BJ (cell line): ENCODE data around the gene HDAC9. TPM values are rescaled to one million over a fixed set of nuclear protein-coding genes. Genes with fewer than 3 reads are reported as not detected.

Experiments used
- CTCF ChIA-PET: fragments of 350-600 bp; formaldehyde crosslinking; extraction: SDS; loops from one replicate; lab custom pipeline; 2021; ENCODE audit warnings: antibody characterized with exemption, inconsistent platforms; lab: Yijun Ruan, JAX
- POLR2A ChIA-PET: fragments of 300-600 bp; sonication (Branson Sonifier 250); formaldehyde crosslinking; extraction: SDS; loops from one replicate; lab custom pipeline; 2021; ENCODE audit warnings: antibody characterized with exemption; lab: Charles Lee
- DNase-seq: peaks from one replicate; pipeline ENCODE4 v3.0.0-alpha.2; 2011; ENCODE audit warnings: low read depth
- H3K27me3 ChIP-seq: 2 replicates; pipeline ENCODE4 v1.6.0; 2011; ENCODE audit warnings: low read length; ENCODE audit not compliant: control insufficient read depth, insufficient read depth
- H3K36me3 ChIP-seq: 2 replicates; pipeline ENCODE4 v1.5.1; 2011; ENCODE audit warnings: low read length; ENCODE audit not compliant: control insufficient read depth, insufficient read depth
- H3K4me3 ChIP-seq: 2 replicates; pipeline ENCODE4 v1.5.1; 2011; ENCODE audit warnings: low read depth, mild to moderate bottlenecking, control low read depth, low read length
- CTCF ChIP-seq: IDR thresholded peaks from 2 replicates; pipeline ENCODE4 v1.5.1; 2011; ENCODE audit warnings: low read depth, mild to moderate bottlenecking, control low read depth, inconsistent platforms, low read length, moderate library complexity; ENCODE audit not compliant: insufficient read depth
- polyA plus RNA-seq: library from polyadenylated mRNA; depleted of rRNA; stranded (reverse); fragments of >200 nt; gene quantifications from 2 replicates; pipeline ENCODE4 v1.2.3, GENCODE V29; 2011

Gene HDAC9
- polyA plus RNA-seq, 1 experiment: 14.7 TPM

- no peak for TF ChIP-seq CTCF
- Histone ChIP-seq H3K36me3 (no peaks in the 10 kb centered on the region), H3K4me3 (no peak overlapping the region), H3K27me3 (no peaks in the 10 kb centered on the region)
- POLR2A ChIA-PET: no interaction called here
- CTCF ChIA-PET: no interaction called here
- DNase-seq: no peak
These were observed 5.9 kb upstream of the HDAC9 start for GRCh38 chr7:18489624-18490023.

- ChIA-PET POLR2A (no interaction called here), CTCF (no interaction called here)
- H3K4me3 ChIP-seq: no peak overlapping the region
- TF ChIP-seq CTCF: no peak
- DNase-seq: no peak
- no peaks in the 10 kb centered on the region for H3K36me3 ChIP-seq
- H3K27me3 ChIP-seq: no peaks in the 10 kb centered on the region
These were observed 3.7 kb upstream of the HDAC9 start for GRCh38 chr7:18491871-18492270.

- TF ChIP-seq CTCF: no peak
- no peak for DNase-seq
- no peaks in the 10 kb centered on the region for H3K36me3 ChIP-seq
- POLR2A ChIA-PET: no interaction called here
- H3K27me3 ChIP-seq: no peaks in the 10 kb centered on the region
- H3K4me3 ChIP-seq: no peak overlapping the region
- CTCF ChIA-PET: interaction anchor here (1.1 to 3.6 kb wide), 5 partner anchors 9 to 142 kb away, joined by 3 to 9 read pairs (median 8); no protein-coding TSS in a partner anchor
These were observed 1.1 kb upstream of the HDAC9 start for GRCh38 chr7:18494406-18494805.

GRCh38 chr7:18494821-18495408, 634 bp upstream of the HDAC9 start:
- DNase-seq: peak; percentile 36
- CTCF ChIA-PET: interaction anchor here (0.5 to 3.6 kb wide), 10 partner anchors 10 to 143 kb away, joined by 3 to 9 read pairs (median 3); no protein-coding TSS in a partner anchor
- TF ChIP-seq CTCF: no peak
- Histone ChIP-seq H3K27me3 (no peaks in the 10 kb centered on the region), H3K36me3 (no peaks in the 10 kb centered on the region), H3K4me3 (no peak overlapping the region)
- POLR2A ChIA-PET: interaction anchor here (1.2 kb wide), 1 partner anchor 11 kb away, joined by 4 read pairs; no protein-coding TSS in a partner anchor

GRCh38 chr7:18496341-18496700, 772 bp downstream of the HDAC9 start:
- Histone ChIP-seq H3K4me3 (peak overlapping the region; percentile 14), H3K36me3 (no peaks in the 10 kb centered on the region), H3K27me3 (no peaks in the 10 kb centered on the region)
- ChIA-PET POLR2A (interaction anchor here (1.2 kb wide), 1 partner anchor 10 kb away, joined by 4 read pairs; no protein-coding TSS in a partner anchor), CTCF (interaction anchor here (0.7 to 3.6 kb wide), 8 partner anchors 9 to 144 kb away, joined by 3 to 9 read pairs (median 4); no protein-coding TSS in a partner anchor)
- TF ChIP-seq CTCF: no peak
- DNase-seq: no peak
